ENCODE measurements around the gene DPEP2NB.
"Not testable (repeated sequence)": the region's sequence is repeated elsewhere in the genome, so short reads cannot be mapped to it uniquely, and the experiment has no call there.

DPEP2NB gene

DNA sequence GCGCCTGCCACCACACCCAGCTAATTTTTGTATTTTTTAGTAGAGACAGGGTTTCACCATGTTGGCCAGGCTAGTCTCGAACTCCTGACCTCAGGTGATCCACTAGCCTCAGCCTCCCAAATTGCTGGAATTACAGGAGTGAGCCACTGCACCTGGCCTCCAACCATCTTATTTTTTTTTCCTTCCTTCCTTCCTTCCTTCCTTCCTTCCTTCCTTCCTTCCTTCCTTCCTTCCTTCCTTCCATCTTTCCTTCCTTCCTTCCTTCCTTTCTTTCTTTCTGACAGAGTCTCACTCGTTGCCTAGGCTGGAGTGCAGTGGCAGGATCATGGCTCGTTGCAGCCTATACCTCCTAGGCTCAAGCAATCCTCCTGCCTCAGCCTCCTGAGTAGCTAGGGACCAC is 5.8 kb downstream of the DPEP2NB start:
- DNase-seq = not testable (repeated sequence)

DNA sequence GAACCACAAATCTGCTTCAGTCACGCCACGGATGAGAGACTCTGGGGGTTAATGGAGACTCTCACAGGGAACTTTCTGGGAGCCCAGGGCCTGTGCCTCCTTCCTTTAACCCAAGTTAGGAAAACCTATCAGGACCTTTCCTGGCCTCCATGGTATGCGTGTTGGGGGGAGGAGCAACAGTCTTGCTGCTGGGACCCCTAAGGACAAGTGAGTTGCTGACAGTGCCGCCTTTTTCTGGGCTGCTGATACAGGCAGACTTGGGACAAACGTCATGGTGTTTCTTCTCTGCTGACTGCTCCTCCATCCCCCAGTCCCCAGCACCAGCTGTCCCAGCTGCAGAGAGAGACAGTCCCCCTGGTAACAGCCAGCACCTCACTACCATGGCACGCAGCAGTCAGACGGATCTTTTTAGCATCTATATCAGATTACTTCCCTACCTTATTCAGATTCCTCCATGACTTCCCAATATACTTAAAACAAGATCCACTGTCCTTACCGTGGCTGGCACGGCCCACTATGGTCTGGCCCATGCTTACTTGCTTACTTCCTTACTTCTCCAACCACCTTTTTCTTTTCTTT is 6.5 kb downstream of the DPEP2NB start:
- no peak for DNase-seq

- DNase-seq = no peak
Measured at GRCh38 chr16:68005786-68006286, 9.9 kb downstream of the DPEP2NB start.

DNA sequence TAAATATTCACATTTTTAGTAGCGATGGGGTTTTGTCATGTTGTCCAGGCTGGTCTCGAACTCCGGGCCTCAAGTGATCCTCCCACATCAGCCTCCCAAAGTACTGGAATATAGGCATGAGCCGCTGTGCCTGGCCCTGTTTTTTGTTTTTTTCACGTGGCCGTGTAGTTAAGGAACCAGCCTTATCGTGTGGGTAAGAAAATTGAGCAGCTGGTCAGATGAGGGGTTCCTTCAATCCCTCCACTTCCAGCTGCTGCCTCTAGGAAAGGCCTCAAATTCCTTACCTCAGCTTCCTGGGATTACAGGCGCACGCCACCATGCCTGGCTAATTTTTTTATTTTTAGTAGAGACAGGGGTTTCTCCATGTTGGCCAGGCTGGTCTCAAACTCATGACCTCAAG is 10.5 kb downstream of the DPEP2NB start:
- no peak for DNase-seq

DNA sequence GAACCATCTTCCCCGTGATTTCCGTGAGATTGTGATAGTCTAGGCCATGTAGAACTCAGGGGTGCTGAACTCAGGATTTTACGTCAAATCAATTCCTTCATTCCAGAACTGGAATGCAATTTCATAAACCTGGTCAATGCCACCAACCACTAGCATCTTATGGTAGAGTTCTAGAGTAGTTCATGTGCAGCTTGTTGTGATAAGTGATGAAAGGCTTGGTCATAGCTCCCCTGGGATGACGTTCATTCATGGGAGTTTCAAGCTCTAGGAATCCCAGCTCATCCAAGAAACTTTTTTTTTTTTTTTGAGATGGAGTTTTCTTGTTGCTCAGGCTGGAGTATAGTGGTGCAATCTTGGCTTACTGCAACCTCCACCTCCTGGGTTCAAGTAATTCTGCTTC is 12.7 kb downstream of the DPEP2NB start:
- no peak for DNase-seq

DNA sequence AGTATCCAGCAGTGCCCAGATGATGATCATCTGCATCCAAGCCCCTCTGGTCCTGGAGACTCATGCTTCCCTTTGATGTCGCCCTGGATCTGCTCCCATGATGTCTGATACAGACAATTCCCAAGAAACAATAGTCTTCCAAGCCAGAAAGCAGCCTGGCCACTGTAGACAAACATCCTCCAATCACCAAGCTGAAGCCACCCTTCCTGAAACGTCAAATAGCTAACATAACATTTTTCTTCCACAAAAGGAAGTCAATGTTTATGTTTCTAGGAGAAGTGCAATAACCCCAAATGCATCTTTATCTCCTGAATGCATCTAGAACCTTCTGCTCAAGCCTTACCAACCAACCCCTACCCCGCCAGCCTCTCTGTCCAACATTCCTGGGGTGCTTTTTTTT is 15.3 kb downstream of the DPEP2NB start:
- DNase-seq = no peak

GRCh38 chr16:67999985-68000384 is 15.7 kb downstream of the DPEP2NB start:
- DNase-seq = no peak

- DNase-seq = not testable (repeated sequence)
Measured at GRCh38 chr16:67998779-67999688, 16.7 kb downstream of the DPEP2NB start, which contains the start of gene DPEP2. DPEP2 (minus strand) TSS chr16:67999484; CDS start chr16:67993212, 6,272 bp downstream.

GRCh38 chr16:67998231-67998778 is 17.4 kb downstream of the DPEP2NB start:
- DNase-seq = not testable (repeated sequence)

GRCh38 chr16:67996666-67997065 is 19.0 kb downstream of the DPEP2NB start:
- no peak for DNase-seq

- DNase-seq = no peak
Measured at GRCh38 chr16:67995423-67995822, 20.3 kb downstream of the DPEP2NB start.

DNA sequence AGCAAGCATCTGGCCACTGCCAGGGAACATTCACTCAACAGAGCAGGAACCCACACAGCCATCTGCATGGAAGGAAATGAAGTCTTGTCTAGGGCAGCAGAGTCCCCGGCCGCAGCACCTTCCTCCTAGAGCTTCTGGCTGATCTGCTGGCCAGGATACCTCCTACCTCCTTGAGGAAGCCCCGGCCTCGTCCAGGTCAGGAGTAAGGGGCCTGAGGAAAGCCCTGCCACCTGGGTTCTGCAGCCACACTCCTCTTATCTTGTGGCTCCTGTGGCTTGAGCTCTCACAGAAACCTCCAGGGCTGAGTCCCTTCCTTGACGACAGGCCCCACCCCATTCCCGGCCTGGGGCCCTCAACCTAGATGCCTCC is 21.7 kb downstream of the DPEP2NB start:
- DNase-seq = not testable (repeated sequence)

GRCh38 chr16:67993207-67994039 is 22.3 kb downstream of the DPEP2NB start:
- DNase-seq = peak; percentile 10

DNA sequence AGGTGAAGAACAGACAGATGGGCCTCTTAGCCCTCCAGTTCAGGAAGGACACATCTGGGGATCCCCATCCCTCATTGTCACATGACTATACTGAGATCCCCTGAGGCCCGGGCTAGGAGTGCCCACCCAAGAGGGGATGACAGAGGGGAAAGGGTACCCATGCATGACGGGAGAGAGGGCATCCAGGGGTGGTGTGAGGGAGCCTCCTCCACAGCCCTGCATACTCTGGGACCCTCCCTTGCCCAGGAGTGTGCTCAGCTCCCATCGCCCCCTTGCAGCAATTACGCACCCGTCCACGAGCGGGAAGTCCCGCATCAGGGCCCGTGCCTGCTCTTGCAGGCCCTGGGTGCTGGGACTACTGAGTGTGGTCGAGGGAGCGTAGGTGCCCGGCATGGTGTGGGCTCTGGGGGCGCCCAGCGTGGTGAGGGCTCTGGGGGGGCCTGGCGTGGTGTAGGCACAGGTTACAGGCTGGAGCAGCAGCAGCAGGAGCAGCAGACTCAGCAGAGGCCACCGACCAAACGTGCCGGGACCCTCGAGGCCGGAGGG is 23.0 kb downstream of the DPEP2NB start:
- DNase-seq = no peak

DNA sequence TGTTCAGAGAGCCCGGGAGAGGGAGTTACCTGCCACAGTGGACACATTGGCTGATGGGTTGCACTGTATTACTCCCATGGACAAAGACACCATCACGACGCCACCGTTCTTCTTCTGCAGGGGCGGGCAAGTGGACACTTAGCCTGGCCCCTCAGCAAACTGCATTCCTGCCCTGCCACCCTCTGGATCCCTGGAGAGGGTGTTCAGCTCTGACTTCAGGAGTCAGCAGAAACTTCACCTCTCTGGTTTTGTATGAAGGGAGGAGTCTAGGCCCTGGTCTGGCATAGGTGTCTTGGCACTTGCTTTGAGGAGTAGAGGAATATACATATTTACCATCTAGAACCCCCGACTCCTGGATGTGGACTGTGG is 25.7 kb downstream of the DPEP2NB start:
- no peak for DNase-seq

DNA sequence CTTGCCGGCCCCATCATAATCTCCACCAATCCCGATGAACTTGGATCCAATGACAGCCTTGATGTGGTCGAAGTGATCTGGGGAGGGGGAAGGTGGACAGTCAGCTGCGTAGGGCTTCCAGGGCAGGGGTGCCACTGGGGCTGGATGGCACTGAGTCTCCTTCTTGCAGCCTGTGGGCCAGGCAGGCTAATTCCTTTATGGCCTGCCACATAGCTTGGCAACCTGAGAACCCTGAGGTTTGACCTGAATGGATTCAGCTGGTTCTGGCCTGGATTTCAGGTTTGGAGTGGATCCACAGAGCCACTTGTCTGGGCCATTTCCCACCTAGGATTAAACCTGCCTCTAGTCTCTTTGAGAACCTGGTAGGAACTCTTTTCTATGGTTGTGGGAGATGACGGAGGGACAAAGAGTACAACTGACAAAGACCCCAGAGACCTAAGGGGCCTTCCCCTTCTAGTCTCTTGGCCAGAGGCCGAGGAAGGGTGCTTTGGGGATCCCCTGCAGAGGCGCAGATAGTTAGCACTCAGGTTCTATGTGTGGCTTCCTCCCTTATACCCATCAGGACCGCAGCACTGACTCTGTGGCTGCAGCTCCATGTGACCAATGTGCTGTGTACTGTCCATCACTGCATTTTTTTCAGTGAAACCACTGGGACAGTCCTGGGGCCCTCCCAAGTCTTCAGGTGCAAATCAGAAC is 26.2 kb downstream of the DPEP2NB start:
- no peak for DNase-seq

GRCh38 chr16:67988675-67989074 is 27.0 kb downstream of the DPEP2NB start:
- no peak for DNase-seq

DNA sequence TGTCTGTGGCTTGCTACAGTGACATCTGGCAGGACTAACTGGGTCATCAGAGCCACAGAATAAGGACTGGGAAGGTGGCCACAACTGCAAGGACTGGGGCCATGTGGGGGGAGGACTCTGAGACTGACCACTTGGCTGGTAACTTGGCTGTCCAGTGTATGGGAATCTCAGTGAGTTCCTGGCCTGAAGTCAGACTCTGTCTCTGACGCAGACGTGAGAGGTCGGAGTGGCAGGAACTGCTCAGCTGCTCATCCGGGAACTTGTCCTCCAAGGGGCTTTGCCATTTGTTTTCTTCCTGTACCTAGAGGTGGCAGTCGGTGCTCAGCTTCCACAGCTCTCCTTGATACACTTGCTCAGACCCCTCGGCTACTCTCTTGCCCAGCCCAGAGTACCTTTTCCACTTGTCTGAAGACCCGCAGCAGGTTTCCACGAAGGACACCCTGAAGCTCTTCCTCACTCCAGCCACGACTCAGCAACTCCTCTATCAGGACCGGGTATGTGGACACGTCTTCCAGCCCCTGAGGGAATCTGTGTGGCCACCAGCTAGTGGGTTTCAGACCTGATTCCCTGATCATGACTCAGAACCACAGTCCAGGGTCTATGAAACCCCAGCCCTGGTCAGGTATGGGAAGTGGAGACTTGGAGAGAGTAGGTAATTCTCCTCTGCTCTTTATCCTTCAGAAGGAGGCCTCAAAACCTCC is 28.1 kb downstream of the DPEP2NB start:
- no peak for DNase-seq

- DNase-seq = no peak
Measured at GRCh38 chr16:67986949-67987348, 28.8 kb downstream of the DPEP2NB start.

DNA sequence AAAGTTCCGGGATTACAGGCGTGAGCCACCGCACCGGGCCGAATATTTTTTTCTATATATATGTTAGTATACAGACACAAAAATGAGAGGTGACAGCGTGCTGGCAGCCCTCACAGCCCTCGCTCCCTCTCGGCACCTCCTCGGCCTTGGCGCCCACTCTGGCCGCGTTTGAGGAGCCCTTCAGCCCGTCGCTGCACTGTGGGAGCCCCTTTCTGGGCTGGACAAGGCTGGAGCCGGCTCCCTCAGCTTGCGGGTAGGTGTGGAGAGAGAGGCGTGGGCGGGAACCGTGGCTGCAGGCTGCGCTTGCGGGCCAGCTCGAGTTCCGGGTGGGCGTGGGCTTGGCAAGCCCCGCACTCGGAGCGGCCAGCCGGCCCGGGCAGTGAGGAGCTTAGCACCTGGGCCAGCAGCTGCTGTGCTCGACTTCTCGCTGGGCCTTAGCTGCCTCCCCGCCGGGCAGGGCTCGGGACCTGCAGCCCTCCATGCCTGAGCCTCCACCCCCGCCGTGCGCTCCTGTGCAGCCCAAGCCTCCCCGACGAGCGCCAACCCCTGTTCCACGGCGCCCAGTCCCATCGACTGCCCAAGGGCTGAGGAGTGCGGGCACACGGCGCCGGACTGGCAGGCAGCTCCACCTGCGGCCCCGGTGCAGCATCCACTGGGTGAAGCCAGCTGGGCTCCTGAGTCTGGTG is 33.6 kb downstream of the DPEP2NB start:
- no peak for DNase-seq
